Left cardiac atrium (tissue), 4 donors: ENCODE results near the gene TRNP1. TPM values are rescaled to one million over a fixed set of nuclear protein-coding genes. Genes with fewer than 3 reads are reported as not detected.

ENCODE experiments used
- ATAC-seq, 2 donors: fragments of 200-7000 bp; cut with Tn5 transposase; one replicate each; pipeline ENCODE4 v1.9.1; 2020; ENCODE audit warnings: mild to moderate bottlenecking in 2 of 2, moderate library complexity in 2 of 2
- DNase-seq: peaks from one replicate; pipeline ENCODE4 v3.0.0-alpha.2; 2020
- intact Hi-C, 2 donors: fragments of 100-400 bp; cut with DNase I; formaldehyde crosslinking; loops; one replicate each; pipeline versions ENCODE4 v1.14.1 to v1.15.1; 2022 to 2023
- total RNA-seq, 2 donors: library from RNA; stranded (reverse); fragmentation: NEBNext Ultra II Directional; extraction: Animal tissue kit (Norgen Biotek cat#: 25700); gene quantifications; one replicate each; pipeline ENCODE4 v1.2.1, GENCODE V29; 2021
- donor health status: DM: no; HTN: yes; CAD: no.
- donor health status: DM: no; HTN: yes; CAD: no; lungs with severe emphysema.
- donor health status: DM: yes; HTN: yes; CAD: no.
- donor health status: Dilated cardiomyopathy.

The TRNP1 gene
- total RNA-seq, 2 donors from 2014 or later, result 40.6 to 45.2 TPM

- DNase-seq, result no peak
- peak in 1 of 2 donors; percentile 9 for ATAC-seq
- intact Hi-C loops, result loop anchor here (5.0 to 10.0 kb wide), 3 partner anchors 44 to 99 kb away; no protein-coding TSS in a partner anchor
Measured at GRCh38 chr1:26998429-26999300, 5.2 kb downstream of the TRNP1 start.

- peak; percentile 69 for DNase-seq
- intact Hi-C loops, result loop anchor here (5.0 to 10.0 kb wide), 3 partner anchors 43 to 98 kb away; no protein-coding TSS in a partner anchor
- peak; percentile 69 to 77 for ATAC-seq
Measured at GRCh38 chr1:26999440-26999987, 6.0 kb downstream of the TRNP1 start.

GRCh38 chr1:27000090-27000816 is 6.8 kb downstream of the TRNP1 start:
- intact Hi-C loops, result no loop called here

DNA sequence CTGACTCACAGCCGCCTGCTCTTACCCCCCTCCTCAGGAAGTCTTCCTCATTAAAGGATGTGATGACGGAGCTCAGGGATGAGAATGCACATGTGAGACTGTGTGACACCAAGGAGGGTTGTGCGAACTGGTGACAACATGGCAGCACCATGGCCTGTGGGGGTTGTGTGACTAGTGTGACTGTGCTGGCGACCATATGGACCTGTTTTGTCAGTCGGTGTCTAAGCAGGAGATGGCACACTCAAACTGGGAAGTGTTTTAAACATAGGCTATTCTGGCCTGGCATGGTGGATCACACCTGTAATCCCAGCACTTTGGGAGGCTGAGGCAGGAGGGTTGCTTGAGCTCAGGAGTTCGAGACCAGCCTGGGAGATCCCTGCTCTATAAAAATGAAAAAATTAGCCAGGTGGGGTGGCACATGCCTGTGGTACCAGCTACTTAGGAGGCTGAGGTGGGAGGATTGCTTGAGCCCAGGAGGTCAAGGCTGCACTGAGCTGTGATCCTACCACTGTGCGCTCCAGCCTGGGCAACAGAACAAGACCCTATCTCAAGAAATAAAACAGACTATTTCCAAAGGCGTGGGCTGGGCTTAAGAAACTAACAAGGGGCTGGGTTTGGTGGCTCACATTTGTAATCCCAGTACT is 7.4 kb downstream of the TRNP1 start:
- DNase-seq (no peak), ATAC-seq (no peak)
- intact Hi-C loops, result no loop called here

More at GRCh38 chr1:27000090-27000816, 6.8 kb downstream of the TRNP1 start:
- no peak for DNase-seq
- no peak for ATAC-seq

DNA sequence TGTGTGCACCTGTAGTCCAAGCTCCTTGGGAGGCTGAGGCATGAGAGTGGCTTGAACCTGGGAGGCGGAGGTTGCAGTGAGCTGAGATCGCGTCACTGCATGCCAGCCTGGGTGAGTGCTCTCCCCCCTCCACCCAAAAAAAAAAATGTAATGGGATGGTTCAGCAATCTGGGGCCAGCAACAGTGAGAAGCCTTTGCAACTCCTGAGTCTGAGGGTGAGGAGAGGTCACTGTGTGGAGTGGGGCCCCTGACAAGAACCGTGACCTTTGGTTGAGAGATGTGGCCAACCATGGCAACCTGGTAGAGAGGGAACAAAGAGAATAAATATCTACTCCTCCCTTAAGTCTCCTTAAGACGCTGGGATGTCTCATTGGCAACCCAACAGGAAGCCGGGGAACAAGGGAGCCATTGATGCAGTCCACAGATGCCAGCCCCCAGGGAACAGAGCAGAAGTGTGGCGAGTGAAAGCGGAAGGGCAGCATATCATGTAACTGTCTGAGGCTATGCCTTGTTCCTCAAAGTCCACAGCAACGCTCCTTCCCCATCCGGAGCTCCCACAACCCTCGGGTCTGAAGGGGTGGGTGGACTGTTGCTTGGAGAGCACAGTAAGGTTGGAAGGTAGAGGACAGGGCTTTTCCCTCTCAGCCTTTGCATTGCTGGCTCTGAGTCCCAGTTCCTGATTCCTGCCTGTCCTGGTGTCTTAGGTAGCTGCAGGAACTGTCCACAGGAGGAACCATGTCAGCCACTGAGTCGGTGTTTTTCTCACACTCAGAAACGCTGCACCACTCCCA is 8.3 kb downstream of the TRNP1 start:
- peak; percentile 6 to 25 for ATAC-seq
- DNase-seq, result peak; percentile 60
- intact Hi-C loops, result no loop called here

GRCh38 chr1:27003745-27004470 is 10.4 kb downstream of the TRNP1 start:
- DNase-seq (no peak), ATAC-seq (no peak)
- intact Hi-C loops, result no loop called here

GRCh38 chr1:27004471-27005165 is 11.1 kb downstream of the TRNP1 start:
- intact Hi-C loops, result no loop called here
- ATAC-seq (peak; percentile 33 to 53), DNase-seq (no peak)

DNA sequence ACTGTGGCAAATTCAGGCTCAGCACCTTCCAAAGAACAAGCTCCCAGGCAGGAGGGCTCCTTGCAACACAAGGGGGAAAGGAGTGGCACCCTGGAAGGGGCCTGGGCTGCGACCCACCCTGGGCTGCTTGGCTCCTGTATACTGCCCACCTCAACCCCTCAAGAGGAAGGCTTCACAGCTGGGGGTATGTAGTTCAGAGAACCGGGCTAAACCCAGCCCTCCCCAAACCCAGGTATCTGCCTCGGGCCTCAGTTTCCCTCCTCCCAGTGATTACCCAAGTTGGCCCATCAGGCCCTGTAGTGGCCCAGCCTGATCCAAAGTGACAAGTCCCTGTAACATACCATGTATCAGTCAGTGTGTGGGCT is 11.7 kb downstream of the TRNP1 start:
- no peak for ATAC-seq
- DNase-seq, result no peak
- intact Hi-C loops, result no loop called here

- DNase-seq (no peak), ATAC-seq (peak in 1 of 2 donors; percentile 4)
- intact Hi-C loops, result no loop called here
Measured at GRCh38 chr1:27005648-27006496, 12.4 kb downstream of the TRNP1 start.

DNA sequence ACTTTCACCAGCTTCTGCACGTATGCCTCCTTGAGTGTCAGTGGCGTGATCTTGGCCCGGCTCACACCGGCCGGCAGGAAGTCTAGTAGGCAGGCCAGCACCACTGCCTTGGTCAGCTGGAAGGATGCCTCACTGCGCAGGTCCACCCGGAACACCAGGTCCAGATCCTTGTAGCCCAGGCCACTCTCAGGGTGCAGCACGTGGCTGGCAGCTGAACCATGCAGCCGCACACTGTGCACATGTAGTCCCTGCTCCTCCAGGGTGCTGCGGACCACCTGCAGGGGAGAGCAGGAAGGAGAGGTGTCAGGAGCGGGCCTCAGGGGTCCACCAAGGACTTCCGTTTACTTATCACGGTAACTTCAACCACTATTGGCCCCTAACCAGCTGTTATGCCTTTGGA is 13.2 kb downstream of the TRNP1 start:
- ATAC-seq, result no peak
- intact Hi-C loops, result no loop called here
- DNase-seq, result no peak

GRCh38 chr1:27007909-27008582 is 14.6 kb downstream of the TRNP1 start:
- intact Hi-C loops, result no loop called here
- no peak for DNase-seq
- ATAC-seq, result no peak

- DNase-seq, result peak; percentile 50
- intact Hi-C loops, result no loop called here
- peak; percentile 1 to 9 for ATAC-seq
Measured at GRCh38 chr1:27009601-27010197, 16.2 kb downstream of the TRNP1 start.

GRCh38 chr1:27010226-27010994 is 16.9 kb downstream of the TRNP1 start:
- ATAC-seq (no peak), DNase-seq (no peak)
- intact Hi-C loops, result no loop called here

- DNase-seq (peak; percentile 52), ATAC-seq (peak in 1 of 2 donors; percentile 34)
- intact Hi-C loops, result no loop called here
Measured at GRCh38 chr1:27011058-27011764, 17.7 kb downstream of the TRNP1 start.
